Stimulated activated CD4-positive, alpha-beta T cell treated with anti-CD3 and anti-CD28 coated beads, Interleukin-1b, Interleukin-23, amount 100 ng/mL, for 1 hour (primary cell): ENCODE results near the gene PLEKHN1.
"Not testable (repeated sequence)": the region's sequence is repeated elsewhere in the genome, so short reads cannot be mapped to it uniquely, and the experiment has no call there.

Experiments
- DNase-seq, 2 donors: peaks; one replicate each; pipeline ENCODE4 v3.0.0-alpha.2; 2020; ENCODE audit warnings: low read depth in 2 of 2

Gene PLEKHN1

GRCh38 chr1:943545-944340 lies 22.5 kb upstream of the PLEKHN1 start:
- no peak for DNase-seq

- no peak for DNase-seq
Observed at GRCh38 chr1:944341-945325, 21.6 kb upstream of the PLEKHN1 start.

- DNase-seq = no peak
Observed at GRCh38 chr1:945688-946556, 20.4 kb upstream of the PLEKHN1 start.

GRCh38 chr1:946811-947210 lies 19.5 kb upstream of the PLEKHN1 start:
- DNase-seq = not testable (repeated sequence)

GRCh38 chr1:947958-948357 lies 18.3 kb upstream of the PLEKHN1 start:
- no peak for DNase-seq

GRCh38 chr1:950268-950667 lies 16.0 kb upstream of the PLEKHN1 start:
- no peak for DNase-seq

- no peak for DNase-seq
Observed at GRCh38 chr1:950881-951280, 15.4 kb upstream of the PLEKHN1 start.

- no peak for DNase-seq
Observed at GRCh38 chr1:951364-951763, 14.9 kb upstream of the PLEKHN1 start.

- no peak for DNase-seq
Observed at GRCh38 chr1:952201-952600, 14.1 kb upstream of the PLEKHN1 start.

- DNase-seq = no peak
Observed at GRCh38 chr1:952603-953002, 13.7 kb upstream of the PLEKHN1 start.

GRCh38 chr1:953524-954320 lies 12.6 kb upstream of the PLEKHN1 start:
- DNase-seq = no peak

GRCh38 chr1:954927-955326 lies 11.4 kb upstream of the PLEKHN1 start:
- DNase-seq = no peak

GRCh38 chr1:955474-955873 lies 10.8 kb upstream of the PLEKHN1 start:
- no peak for DNase-seq

- no peak for DNase-seq
Observed at GRCh38 chr1:956636-957035, 9.6 kb upstream of the PLEKHN1 start.

GRCh38 chr1:958823-959730 lies 7.2 kb upstream of the PLEKHN1 start, which contains the start of gene NOC2L:
NOC2L (minus strand) TSS chr1:959256; CDS start chr1:959240, 16 bp downstream.
- DNase-seq = peak; percentile 93 to 99

- DNase-seq = no peak
Observed at GRCh38 chr1:959731-960362, 6.4 kb upstream of the PLEKHN1 start.

GRCh38 chr1:960363-961131 lies 5.7 kb upstream of the PLEKHN1 start, which contains the start of gene KLHL17:
KLHL17 (plus strand) TSS chr1:960584; CDS start chr1:960694, 110 bp downstream.
- DNase-seq = peak; percentile 47 to 67

GRCh38 chr1:961132-961669 lies 5.1 kb upstream of the PLEKHN1 start:
- no peak for DNase-seq
